ENCODE measurements around the gene HVCN1.
"Not testable (repeated sequence)": the region's sequence is repeated elsewhere in the genome, so short reads cannot be mapped to it uniquely, and the experiment has no call there.

HVCN1 gene

GRCh38 chr12:110688446-110689280 lies at the start of gene HVCN1:
HVCN1 (minus strand) TSS chr12:110689115; CDS start chr12:110683245, 5,870 bp downstream.
- no peak for DNase-seq

- DNase-seq = no peak
Measured at GRCh38 chr12:110737532-110737931, 48.6 kb upstream of the HVCN1 start.

- DNase-seq = not testable (repeated sequence)
Measured at GRCh38 chr12:110737016-110737415, 48.1 kb upstream of the HVCN1 start.

- DNase-seq = no peak
Measured at GRCh38 chr12:110733900-110734299, 45.0 kb upstream of the HVCN1 start.

- DNase-seq = no peak
Measured at GRCh38 chr12:110733089-110733715, 44.3 kb upstream of the HVCN1 start.

- no peak for DNase-seq
Measured at GRCh38 chr12:110732572-110732971, 43.7 kb upstream of the HVCN1 start.

- no peak for DNase-seq
Measured at GRCh38 chr12:110731479-110731878, 42.6 kb upstream of the HVCN1 start.

- DNase-seq = no peak
Measured at GRCh38 chr12:110728628-110729027, 39.7 kb upstream of the HVCN1 start.

- DNase-seq = no peak
Measured at GRCh38 chr12:110726708-110727369, 37.9 kb upstream of the HVCN1 start.

- no peak for DNase-seq
Measured at GRCh38 chr12:110726028-110726427, 37.1 kb upstream of the HVCN1 start.

GRCh38 chr12:110725267-110725666 lies 36.4 kb upstream of the HVCN1 start:
- DNase-seq = no peak

GRCh38 chr12:110722892-110723291 lies 34.0 kb upstream of the HVCN1 start:
- DNase-seq = peak; percentile 53

GRCh38 chr12:110721570-110721969 lies 32.7 kb upstream of the HVCN1 start:
- peak; percentile 63 for DNase-seq

- peak; percentile 84 for DNase-seq
Measured at GRCh38 chr12:110720516-110720915, 31.6 kb upstream of the HVCN1 start.

GRCh38 chr12:110718222-110718908 lies 29.4 kb upstream of the HVCN1 start:
- no peak for DNase-seq

- DNase-seq = no peak
Measured at GRCh38 chr12:110717037-110717436, 28.1 kb upstream of the HVCN1 start.

GRCh38 chr12:110708917-110709316 lies 20.0 kb upstream of the HVCN1 start:
- DNase-seq = no peak

GRCh38 chr12:110705309-110705708 lies 16.4 kb upstream of the HVCN1 start:
- DNase-seq = no peak

GRCh38 chr12:110704750-110705149 lies 15.8 kb upstream of the HVCN1 start:
- DNase-seq = peak; percentile 85

GRCh38 chr12:110704231-110704630 lies 15.3 kb upstream of the HVCN1 start:
- DNase-seq = no peak

GRCh38 chr12:110702081-110702480 lies 13.2 kb upstream of the HVCN1 start:
- no peak for DNase-seq

GRCh38 chr12:110699591-110700445 lies 10.9 kb upstream of the HVCN1 start:
- DNase-seq = peak; percentile 45

All from NCI-H69 (cell line).